ENCODE measurements around the gene NARS2.
"Not testable (repeated sequence)": the region's sequence is repeated elsewhere in the genome, so short reads cannot be mapped to it uniquely, and the experiment has no call there.

The NARS2 gene, protein sequence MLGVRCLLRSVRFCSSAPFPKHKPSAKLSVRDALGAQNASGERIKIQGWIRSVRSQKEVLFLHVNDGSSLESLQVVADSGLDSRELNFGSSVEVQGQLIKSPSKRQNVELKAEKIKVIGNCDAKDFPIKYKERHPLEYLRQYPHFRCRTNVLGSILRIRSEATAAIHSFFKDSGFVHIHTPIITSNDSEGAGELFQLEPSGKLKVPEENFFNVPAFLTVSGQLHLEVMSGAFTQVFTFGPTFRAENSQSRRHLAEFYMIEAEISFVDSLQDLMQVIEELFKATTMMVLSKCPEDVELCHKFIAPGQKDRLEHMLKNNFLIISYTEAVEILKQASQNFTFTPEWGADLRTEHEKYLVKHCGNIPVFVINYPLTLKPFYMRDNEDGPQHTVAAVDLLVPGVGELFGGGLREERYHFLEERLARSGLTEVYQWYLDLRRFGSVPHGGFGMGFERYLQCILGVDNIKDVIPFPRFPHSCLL

DNA sequence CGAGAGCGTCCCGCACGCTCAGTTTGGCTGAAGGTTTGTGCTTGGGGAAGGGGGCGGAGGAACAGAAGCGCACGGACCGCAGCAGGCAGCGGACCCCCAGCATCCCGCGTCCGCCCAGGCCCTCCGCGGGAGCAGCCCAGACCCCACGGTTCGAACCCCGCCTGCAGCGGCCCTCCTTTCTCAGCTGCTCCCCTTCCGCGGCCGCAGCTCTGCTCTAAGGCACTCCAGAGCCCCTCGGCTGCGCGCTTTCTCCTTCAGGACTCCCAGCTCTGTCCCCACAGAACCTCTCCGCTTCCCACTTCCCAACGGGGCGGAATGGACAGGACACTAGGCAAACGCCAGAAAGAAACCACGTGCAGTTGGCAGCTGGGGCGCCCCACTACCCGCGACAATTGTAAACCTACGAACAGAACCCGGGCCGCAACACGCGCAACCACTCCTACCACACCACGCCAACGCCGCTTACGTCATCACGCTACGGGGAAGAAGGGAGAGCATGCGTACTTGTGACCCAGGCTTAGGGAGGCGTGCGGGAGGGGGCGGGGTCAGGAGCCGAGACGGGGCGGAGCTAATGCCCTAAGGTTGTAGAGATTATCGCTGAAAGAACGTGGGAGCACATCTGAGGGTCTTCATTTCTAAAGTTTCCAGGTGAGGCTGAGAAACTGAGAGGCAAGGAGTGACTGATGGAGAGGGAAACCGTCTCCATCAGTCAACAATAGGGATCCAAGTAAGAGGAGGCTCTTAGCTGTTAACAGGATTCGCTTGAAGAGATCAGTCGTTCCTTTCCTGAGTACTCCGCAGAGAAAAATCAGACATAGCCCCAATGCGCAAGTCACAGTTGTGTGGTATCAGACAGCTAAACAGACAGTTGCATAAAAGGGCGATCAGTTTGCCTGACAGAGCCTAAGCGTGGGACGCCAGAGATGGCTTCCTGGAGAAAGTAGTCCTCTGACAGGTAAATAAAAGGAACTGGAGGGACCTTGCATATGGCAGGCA lies at the start of gene NARS2:
Gene NARS2 (minus strand): TSS at position 479 of the 996 bp plus-strand sequence. CDS start 376 bp downstream, at position 103.
- peak; percentile 95 for DNase-seq (ENCODE audit: low read depth)

DNA sequence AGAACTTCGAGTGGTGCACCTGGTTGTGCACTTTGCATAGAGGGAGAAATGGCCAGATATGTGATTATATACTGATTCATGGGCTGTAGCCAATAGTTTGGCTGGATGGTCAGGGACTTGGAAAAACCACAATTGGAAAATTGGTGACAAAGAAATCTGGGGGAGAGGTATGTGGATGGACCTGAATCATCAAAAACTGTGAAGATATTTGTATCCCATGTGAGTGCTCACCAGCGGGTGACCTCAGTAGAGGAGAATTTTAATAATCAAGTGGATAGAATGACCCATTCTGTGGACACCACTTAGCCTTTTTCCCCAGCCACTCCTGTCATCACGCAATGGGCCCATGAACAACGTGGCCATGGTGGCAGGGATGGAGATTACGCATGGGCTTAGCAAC lies 48.0 kb upstream of the NARS2 start:
- no peak for DNase-seq (ENCODE audit: low read depth)

DNA sequence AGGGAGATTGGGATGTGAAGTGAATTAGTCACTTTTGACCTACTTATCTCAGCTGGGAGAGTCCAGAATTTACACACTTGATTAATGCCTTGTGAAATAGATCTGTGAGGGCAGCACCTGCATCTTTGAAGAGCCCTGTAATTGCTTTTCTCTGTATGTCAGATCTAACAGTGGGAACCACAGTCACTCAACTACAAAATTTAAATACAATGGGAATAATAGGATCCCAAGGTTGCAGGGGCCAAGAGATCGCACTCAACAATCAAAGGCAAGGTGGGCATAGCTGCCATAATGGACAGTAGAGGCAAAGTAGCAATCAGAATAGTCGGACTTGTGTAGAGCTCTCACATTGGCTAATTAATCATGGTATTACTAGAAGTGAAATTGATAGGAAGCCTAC lies 45.5 kb upstream of the NARS2 start:
- DNase-seq (ENCODE audit: low read depth) = no peak

DNA sequence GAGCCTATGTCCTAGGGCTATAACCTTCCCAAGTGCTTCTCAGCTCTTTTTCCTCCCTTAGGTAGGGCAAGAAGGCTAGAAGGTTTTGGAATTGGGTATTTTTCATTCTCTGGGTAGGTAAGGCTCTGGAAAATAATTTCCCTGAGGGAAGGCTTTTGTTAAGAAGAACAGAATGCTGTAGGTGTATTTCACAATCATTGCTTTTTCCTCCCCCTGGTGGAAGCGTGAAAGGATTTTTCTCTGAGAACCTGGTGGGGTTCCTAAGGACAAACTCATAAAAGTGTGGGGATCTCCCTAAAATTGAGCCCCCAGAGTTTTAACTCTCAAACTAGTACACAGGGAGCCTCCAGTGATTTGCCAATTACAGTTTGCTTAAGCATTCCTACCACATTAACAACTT lies 41.1 kb upstream of the NARS2 start:
- DNase-seq (ENCODE audit: low read depth) = no peak

DNA sequence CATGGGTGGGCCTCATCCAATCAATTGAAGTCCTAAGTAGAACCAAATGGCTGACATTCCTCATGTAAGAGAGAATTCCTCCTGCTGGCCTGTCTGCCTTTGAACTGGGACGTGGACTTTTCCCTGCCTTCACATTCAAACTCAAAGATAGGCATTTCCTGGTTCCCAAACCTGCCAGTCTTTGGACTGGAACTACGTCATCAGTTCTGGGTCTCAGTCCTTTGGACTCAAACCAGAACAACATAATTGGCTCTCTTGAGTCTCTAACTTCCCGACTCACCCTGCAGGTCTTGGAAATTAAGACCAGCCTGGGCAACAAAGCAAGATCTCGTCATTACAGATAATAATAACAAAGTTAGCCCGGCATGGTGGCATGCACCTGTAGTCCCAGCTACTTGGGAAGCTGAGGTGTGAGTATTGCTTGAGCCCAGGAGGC lies 38.7 kb upstream of the NARS2 start:
- no peak for DNase-seq (ENCODE audit: low read depth)

DNA sequence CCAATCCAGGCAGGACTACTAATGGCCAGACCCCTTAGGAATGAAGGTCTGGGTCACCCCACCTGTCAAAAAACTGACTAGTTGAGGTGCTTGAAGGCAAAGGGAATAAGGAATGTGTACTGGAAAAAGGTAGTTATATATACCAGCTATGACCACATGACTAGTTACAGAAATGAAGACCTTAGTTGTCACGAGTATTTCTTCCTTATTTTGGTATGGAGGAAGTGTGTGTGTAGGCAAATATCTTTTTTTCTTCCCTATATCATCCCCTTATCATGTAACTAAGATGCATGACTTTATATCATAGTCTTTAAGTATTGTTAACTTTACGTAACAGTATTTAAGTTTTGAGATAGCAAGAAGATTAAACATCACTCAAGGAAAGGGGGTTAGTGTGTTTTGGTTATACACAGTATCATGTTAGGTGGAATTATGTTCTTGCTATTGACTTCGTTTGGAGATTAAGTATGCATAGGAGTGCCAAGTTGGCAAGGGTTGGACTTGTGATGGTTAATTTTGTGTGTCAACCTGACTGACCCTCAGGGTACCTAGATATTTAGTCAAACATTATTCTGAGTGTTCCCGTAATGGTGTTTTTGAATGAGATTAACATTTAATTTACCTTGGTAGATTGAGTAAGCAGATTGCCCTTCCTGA lies 38.2 kb upstream of the NARS2 start:
- DNase-seq (ENCODE audit: low read depth) = no peak

DNA sequence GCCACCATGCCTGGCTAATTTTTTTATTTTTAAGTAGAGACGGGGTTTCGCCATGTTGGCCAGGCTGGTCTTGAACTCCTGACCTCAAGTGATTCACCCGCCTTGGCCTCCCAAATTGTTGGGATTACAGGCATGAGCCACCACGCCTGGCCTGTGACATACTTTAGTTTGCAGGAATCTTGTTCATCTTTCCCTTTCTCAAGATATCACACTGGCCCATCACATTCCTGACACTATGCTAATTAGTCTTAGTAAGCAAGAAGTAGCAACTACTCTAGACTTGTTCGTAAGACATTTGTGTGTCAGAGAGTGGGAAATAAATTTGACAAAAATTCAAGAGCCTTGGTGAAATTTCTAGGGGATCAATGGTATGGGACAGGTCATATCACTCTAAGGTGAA lies 34.7 kb upstream of the NARS2 start:
- DNase-seq (ENCODE audit: low read depth) = not testable (repeated sequence)

DNA sequence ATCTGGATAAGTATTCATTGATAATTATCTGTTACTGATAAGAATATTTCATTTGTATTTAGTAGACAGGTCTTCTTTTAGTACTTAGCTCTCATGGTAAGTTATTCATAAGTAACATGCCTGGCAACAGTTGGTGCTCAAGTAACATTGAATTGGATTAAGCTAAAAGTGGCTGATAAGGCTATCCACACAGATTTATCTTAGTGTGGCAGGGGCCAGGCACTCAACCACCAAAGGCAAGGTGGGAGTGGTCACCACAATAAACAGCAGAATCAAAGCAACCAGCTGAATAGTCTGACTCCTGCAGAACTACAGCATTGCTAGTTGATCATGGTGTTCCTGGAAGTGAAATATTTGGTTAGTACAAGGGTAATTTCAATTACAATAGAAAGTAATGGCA lies 33.0 kb upstream of the NARS2 start:
- DNase-seq (ENCODE audit: low read depth) = no peak

DNA sequence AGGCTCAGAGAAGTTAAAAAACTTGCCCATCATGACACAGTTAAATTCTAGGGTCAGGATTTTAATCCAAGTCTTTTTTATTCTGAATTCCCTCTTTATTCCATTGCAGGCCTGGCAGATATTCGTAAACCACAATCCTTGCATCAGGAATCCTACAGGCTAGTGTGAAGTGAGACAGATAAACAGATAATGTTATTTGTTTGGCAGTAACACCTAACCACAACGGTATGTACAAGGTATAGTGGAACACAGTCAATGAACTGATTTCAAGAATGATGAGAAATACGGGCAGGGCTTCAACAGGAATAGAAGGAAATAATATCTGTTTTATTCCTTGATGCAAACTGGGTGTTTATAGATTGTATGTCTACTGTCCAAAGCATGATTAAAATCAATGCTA lies 32.0 kb upstream of the NARS2 start:
- DNase-seq (ENCODE audit: low read depth) = no peak

DNA sequence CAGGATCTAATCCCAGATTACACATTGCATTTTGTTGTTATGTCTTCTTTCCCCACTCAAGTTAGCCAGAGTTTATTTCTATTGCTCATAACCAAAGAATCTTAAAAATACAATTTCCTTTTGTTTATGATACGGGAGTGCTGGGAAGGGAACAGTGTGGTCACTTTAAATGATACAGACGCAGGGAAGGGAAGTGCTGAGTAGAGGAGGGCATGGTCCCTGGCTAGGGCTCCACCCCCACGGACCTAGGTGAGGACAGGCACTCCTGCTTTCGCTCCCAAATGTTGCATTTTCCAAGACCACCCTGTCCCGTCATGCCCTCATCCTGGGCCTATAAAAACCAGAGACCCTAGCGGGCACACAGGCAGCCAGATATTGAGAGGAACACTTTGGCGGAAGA lies 30.6 kb upstream of the NARS2 start:
- DNase-seq (ENCODE audit: low read depth) = no peak

DNA sequence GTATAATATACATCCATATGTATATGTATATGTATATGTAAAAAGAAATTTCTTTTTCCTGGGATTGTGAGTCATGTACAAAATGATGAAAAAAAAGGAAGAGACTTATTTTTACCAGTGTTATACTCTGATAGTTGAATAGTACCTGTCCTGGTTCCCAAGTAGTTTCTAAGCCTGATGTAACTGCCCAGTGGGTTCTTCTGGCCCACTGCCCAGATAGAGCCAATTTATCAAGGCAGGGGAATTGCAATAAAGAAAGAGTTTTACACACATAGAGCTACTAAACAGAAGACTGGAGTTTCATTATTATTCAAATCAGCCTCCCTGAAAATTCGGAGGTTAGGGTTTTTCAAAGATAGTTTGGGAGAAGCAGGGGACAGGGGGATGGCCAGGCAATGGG lies 29.1 kb upstream of the NARS2 start:
- DNase-seq (ENCODE audit: low read depth) = no peak

DNA sequence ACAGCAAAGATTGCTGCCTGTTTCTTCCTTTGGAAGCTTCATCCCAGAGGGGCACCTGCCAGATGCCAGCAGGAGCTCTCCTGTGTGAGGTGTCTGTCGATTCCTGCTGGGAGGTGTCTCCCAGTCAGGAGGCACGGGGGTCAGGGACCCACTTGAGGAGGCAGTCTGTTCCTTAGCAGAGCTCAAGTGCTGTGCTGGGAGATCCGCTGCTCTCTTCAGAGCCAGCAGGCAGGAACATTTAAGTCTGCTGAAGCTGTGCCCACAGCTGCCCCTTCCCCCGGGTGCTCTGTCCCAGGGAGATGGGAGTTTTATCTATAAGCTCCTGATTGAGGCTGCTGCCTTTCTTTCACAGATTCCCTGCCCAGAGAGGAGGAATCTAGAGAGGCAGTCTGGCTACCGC lies 28.1 kb upstream of the NARS2 start:
- DNase-seq (ENCODE audit: low read depth) = not testable (repeated sequence)

DNA sequence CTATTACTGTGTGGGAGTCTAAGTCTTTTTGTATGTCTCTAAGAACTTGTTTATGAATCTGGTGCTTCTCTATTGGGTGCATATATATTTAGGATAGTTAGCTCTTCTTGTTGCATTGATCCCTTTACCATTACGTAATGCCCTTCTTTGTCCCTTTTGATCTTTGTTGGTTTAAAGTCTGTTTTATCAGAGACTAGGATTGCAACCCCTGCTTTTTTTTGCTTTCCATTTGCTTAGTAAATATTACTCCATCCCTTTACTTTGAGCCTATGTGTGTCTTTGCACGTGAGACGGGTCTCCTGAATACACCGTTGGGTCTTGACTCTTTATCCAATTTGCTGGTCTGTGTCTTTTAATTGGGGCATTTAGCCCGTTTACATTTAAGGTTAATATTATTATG lies 26.4 kb upstream of the NARS2 start:
- not testable (repeated sequence) for DNase-seq (ENCODE audit: low read depth)

DNA sequence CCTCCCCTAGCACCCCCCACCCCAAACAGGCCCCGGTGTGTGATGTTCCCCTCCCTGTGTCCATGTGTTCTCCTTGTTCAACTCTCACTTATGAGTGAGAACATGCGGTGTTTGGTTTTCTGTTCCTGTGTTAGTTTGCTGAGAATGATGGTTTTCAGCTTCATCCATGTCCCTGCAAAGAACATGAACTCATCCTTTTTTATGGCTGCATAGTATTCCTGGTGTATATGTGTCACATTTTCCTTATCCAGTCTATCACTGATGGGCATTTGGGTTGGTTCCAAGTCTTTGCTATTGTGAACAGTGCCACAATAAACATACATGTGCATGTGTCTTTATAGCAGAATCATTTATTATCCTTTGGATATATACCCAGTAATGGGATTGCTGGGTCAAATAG lies 22.9 kb upstream of the NARS2 start:
- DNase-seq (ENCODE audit: low read depth) = not testable (repeated sequence)

DNA sequence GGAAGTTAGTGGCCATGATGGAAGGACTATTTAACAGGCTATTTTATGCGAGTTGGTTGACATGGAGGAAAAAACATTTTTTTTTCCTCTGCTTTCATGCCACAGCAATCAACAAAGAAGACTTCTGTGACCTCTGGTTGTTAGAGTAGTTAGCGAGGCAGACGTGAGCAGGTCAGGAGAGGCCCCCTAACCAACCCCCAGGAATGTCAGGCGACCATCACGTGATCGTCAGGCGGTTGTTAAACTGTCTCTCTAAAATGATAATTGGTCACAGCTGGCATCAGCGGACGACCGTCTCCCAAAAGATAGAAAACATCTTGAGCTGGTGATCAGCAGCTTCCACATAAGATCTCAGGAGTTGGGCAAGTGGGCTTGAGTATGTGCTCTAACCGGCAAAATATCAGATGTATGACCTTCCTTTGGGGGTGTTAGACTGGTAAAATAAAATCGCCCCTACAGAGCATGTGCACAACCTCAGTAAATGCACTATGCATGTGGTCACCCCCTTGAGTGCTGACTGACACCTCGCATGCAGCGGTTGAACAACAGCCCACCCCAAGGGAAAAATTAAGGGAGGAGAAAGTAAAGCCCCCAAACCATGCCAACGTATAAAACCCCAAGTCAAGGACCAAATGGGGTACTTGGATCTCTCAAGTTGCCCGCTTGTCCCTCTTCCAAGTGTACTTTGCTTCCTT lies 20.9 kb upstream of the NARS2 start:
- no peak for DNase-seq (ENCODE audit: low read depth)

DNA sequence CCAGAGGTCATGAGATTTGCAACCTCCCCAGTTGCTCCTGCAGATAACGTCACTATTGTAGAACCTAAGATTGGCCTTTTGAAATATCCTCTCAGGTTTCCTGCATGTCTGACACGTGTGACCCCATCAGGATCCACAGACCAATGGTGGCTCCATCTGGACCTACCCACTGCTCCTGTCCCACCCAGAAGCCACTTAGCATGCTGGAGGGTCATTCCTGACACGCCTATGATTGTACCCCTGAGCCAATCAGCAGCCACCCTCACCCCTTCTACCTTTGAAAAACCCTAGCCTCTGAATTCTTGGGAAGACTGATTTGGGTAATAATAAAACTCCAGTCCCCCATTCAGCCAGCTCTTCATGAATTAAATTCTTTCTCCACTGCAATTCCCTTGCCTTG lies 20.1 kb upstream of the NARS2 start:
- DNase-seq (ENCODE audit: low read depth) = no peak

DNA sequence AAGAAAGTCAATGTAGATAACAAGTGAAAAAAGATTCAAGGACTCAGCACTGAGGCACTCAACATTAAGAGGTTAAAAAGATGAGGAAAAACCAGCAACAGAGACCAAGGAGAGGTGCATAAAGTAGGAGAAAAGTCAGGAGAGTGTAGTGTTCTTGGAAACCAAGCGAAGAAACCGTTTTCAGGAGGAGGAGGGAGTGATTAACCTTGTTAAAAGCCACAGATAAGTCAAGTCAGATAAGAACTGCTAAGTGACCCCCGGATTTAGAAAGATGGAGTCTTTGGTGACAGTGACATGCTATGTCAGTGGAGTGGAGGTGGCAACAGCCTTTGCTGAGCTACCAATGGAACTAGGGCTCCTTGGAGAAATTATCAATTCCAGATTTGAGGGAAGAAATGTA lies 13.9 kb upstream of the NARS2 start:
- no peak for DNase-seq (ENCODE audit: low read depth)

DNA sequence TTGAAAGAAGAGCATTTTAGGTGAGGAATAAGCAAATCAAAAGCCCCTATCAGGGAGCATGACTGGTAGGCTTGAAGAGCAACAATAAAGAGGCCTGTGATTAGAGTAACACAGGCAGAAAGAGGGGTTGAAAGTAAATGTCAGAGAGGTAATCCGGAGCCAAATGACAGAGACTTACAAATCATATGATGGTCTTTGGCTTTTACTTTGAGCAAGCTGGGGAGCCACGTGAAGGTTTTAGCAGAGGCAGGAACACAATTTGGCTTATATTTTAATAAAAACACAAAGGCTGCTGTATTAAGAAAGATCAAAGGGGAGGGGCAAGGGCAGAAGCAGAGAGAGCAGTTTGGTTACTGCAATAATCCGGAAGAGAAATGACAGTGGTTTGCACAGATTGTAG lies 12.8 kb upstream of the NARS2 start:
- DNase-seq (ENCODE audit: low read depth) = no peak

DNA sequence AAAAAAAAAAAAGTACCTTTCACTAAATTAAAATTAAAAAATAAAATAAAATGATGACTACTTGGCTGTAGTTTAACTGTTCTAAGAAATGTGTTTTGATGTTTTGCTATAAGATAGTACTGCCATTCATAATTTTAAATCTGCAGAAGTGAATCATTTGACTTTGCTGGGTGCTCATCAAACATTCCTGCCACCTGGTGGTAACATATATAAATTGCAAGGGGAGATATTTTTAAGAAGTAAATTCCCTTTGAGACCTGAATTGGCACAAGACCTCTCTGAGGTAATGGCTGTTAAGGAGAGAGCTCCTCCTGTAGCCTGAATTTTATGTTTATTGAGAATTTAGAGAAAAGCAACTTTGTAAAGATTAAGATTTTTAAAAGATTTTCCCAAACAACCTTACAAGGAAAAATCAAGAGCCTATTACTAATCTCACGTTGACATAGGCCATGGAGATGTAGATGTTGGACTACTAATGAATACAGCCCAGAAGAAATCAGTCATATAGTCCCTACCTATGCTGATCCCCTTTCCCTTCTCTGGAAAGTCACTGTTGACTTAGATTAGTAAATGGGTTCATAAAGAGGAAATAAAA lies 11.9 kb upstream of the NARS2 start:
- DNase-seq (ENCODE audit: low read depth) = peak; percentile 21

DNA sequence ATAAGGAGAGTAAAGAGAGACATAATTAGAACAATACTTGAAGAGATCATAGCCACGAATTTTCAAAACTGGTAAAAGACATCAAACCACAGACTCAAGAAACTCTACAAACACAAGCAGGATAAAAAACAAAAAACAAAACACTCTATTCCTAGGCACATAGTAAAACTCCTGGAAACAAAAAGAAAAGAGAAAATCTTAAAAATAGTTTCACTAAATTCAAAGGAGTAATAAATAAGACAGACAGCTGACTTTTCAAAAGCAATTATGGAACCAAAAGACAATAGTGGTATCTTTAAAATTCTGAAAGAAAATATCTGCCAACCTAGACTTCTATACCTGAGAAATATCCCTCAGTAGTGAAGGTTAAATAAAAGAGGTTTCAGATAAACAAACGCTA lies 9.2 kb upstream of the NARS2 start:
- DNase-seq (ENCODE audit: low read depth) = no peak

DNA sequence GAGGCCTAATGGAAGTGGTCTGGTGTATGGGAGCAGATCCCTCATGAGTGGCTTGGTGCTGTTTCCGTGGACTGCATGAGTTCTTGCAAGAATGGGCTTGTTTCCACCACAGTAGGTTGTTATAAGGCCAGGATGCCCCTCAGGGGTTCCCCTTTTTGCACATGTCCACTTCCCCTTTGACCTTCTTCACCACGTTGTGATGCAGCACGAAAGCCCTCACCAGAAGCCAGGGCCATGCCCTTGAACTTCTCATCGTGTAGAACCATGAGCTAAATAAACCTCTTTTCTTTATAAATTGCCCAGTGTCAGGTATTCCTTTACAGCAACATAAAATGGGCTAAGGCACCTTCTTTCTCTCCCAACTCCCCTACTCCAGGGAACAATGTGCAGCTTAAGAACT lies 2.8 kb upstream of the NARS2 start:
- no peak for DNase-seq (ENCODE audit: low read depth)
